ENCODE measurements around the gene KSR2. TPM values are rescaled to one million over a fixed set of nuclear protein-coding genes. Genes with fewer than 3 reads are reported as not detected.
A peak's percentile ranks its signal among the peaks of the same experiment; 100 is the strongest.

KSR2 gene
- total RNA-seq, 1 donor: under 0.01 TPM

DNA sequence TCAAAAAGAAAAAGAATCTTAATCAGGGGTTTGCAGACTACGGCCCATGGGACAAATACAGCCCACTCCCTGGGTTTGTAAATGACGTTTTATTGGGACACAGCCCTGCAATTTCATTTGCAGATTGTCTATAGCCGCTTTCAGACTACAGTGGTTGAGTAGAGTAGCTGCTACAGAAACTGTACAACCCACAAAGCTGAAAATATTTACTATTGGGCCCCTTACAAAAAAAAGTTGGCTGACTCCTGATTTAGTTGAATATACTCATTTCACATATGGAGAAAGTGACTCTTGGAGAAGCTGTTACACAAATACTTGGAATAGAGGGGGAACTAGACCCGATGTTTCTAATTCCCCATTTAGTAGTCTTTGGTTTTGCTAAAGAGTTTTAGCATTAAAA is 444.8 kb downstream of the KSR2 start:
- H3K9me3 ChIP-seq (ENCODE audit: low read depth, low read length): no peaks in the 10 kb centered on the region
- H2AFZ ChIP-seq (ENCODE audit: low read length): no peak overlapping the region
- H3K27me3 ChIP-seq (ENCODE audit: insufficient read depth, low read length): no peaks in the 10 kb centered on the region
- no peaks in the 10 kb centered on the region for H4K20me1 ChIP-seq (ENCODE audit: insufficient read depth, low read length)
- no peak overlapping the region for H3K4me2 ChIP-seq (ENCODE audit: insufficient read depth, low read length)
- DNase-seq (ENCODE audit: insufficient read length, low spot score, missing footprints): no peak
- H3K4me3 ChIP-seq (ENCODE audit: insufficient read depth, low read length): no peak overlapping the region
- TF ChIP-seq, protein P1, sequence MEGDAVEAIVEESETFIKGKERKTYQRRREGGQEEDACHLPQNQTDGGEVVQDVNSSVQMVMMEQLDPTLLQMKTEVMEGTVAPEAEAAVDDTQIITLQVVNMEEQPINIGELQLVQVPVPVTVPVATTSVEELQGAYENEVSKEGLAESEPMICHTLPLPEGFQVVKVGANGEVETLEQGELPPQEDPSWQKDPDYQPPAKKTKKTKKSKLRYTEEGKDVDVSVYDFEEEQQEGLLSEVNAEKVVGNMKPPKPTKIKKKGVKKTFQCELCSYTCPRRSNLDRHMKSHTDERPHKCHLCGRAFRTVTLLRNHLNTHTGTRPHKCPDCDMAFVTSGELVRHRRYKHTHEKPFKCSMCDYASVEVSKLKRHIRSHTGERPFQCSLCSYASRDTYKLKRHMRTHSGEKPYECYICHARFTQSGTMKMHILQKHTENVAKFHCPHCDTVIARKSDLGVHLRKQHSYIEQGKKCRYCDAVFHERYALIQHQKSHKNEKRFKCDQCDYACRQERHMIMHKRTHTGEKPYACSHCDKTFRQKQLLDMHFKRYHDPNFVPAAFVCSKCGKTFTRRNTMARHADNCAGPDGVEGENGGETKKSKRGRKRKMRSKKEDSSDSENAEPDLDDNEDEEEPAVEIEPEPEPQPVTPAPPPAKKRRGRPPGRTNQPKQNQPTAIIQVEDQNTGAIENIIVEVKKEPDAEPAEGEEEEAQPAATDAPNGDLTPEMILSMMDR (IDR thresholded peaks at IDR 0.05; ENCODE audit: extremely low read depth, low read depth, low read length): no peak
- H3K36me3 ChIP-seq (ENCODE audit: insufficient read depth, low read length): no peaks in the 10 kb centered on the region
- no peak overlapping the region for H3K27ac ChIP-seq (ENCODE audit: low read depth, low read length)
- H3K4me1 ChIP-seq (ENCODE audit: insufficient read depth, low read length): peaks cover 3% of the 10 kb centered on the region
- no peaks in the 10 kb centered on the region for H3K79me2 ChIP-seq (ENCODE audit: insufficient read depth, low read length)

DNA sequence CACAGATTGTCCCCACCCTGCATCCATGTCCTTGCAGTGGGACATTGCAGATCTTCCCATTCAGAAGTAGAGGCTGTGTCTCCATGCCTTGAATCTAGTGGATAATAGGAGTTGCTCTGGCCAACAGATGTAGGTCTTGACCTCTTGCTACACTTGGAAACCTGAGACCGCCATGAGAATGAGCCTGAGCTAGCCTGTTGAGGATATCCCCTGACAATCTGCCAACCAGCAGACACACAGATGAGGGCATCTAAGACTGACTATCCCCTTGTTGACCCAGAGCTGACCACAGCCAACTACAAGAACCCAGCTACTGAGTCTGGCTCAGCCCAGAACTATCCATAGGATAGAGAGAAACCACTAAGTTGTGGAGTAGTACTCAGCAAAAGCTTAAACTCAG is 446.2 kb downstream of the KSR2 start:
- Histone ChIP-seq H3K4me1 (ENCODE audit: insufficient read depth, low read length) (peaks cover 3% of the 10 kb centered on the region), H3K4me2 (ENCODE audit: insufficient read depth, low read length) (no peak overlapping the region), H3K79me2 (ENCODE audit: insufficient read depth, low read length) (no peaks in the 10 kb centered on the region), H3K27me3 (ENCODE audit: insufficient read depth, low read length) (no peaks in the 10 kb centered on the region), H3K9me3 (ENCODE audit: low read depth, low read length) (no peaks in the 10 kb centered on the region), H3K4me3 (ENCODE audit: insufficient read depth, low read length) (no peak overlapping the region), H2AFZ (ENCODE audit: low read length) (no peak overlapping the region), H3K27ac (ENCODE audit: low read depth, low read length) (no peak overlapping the region), H3K36me3 (ENCODE audit: insufficient read depth, low read length) (no peaks in the 10 kb centered on the region), H4K20me1 (ENCODE audit: insufficient read depth, low read length) (no peaks in the 10 kb centered on the region)
- DNase-seq (ENCODE audit: insufficient read length, low spot score, missing footprints): peak; percentile 17
- TF ChIP-seq, protein P1 (IDR thresholded peaks at IDR 0.05; ENCODE audit: extremely low read depth, low read depth, low read length): no peak

DNA sequence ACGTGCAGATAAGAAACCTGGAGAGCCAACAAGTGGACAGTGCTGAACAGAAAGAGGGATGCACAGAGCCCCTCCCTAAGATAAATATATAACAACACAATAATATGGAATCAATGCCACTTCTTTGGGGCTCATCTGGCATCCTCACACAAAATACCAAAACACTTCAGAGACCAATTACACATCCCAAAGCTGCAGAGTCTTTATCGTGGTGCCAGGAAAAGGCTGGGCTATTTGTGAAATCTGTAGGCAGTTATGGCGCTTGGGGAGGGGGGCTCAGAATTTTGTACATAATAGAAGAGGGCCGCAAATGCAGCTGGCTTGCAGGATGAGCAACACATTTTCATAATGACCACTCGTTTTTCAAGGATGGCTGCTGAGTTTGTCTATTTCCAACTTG is 446.9 kb downstream of the KSR2 start:
- no peaks in the 10 kb centered on the region for H4K20me1 ChIP-seq (ENCODE audit: insufficient read depth, low read length)
- H3K9me3 ChIP-seq (ENCODE audit: low read depth, low read length): no peaks in the 10 kb centered on the region
- no peak for DNase-seq (ENCODE audit: insufficient read length, low spot score, missing footprints)
- no peak overlapping the region for H2AFZ ChIP-seq (ENCODE audit: low read length)
- peaks cover 3% of the 10 kb centered on the region for H3K4me1 ChIP-seq (ENCODE audit: insufficient read depth, low read length)
- no peak overlapping the region for H3K27ac ChIP-seq (ENCODE audit: low read depth, low read length)
- no peak overlapping the region for H3K4me2 ChIP-seq (ENCODE audit: insufficient read depth, low read length)
- no peaks in the 10 kb centered on the region for H3K27me3 ChIP-seq (ENCODE audit: insufficient read depth, low read length)
- no peaks in the 10 kb centered on the region for H3K79me2 ChIP-seq (ENCODE audit: insufficient read depth, low read length)
- H3K4me3 ChIP-seq (ENCODE audit: insufficient read depth, low read length): no peak overlapping the region
- H3K36me3 ChIP-seq (ENCODE audit: insufficient read depth, low read length): no peaks in the 10 kb centered on the region
- TF ChIP-seq, protein P1 (IDR thresholded peaks at IDR 0.05; ENCODE audit: extremely low read depth, low read depth, low read length): no peak

GRCh38 chr12:117521346-117521745 is 447.4 kb downstream of the KSR2 start:
- Histone ChIP-seq H3K9me3 (ENCODE audit: low read depth, low read length) (no peaks in the 10 kb centered on the region), H4K20me1 (ENCODE audit: insufficient read depth, low read length) (no peaks in the 10 kb centered on the region), H2AFZ (ENCODE audit: low read length) (no peak overlapping the region), H3K4me3 (ENCODE audit: insufficient read depth, low read length) (no peak overlapping the region), H3K36me3 (ENCODE audit: insufficient read depth, low read length) (no peaks in the 10 kb centered on the region), H3K27ac (ENCODE audit: low read depth, low read length) (no peak overlapping the region), H3K79me2 (ENCODE audit: insufficient read depth, low read length) (no peaks in the 10 kb centered on the region), H3K4me1 (ENCODE audit: insufficient read depth, low read length) (peaks cover 3% of the 10 kb centered on the region), H3K27me3 (ENCODE audit: insufficient read depth, low read length) (no peaks in the 10 kb centered on the region), H3K4me2 (ENCODE audit: insufficient read depth, low read length) (no peak overlapping the region)
- DNase-seq (ENCODE audit: insufficient read length, low spot score, missing footprints): no peak
- TF ChIP-seq, protein P1 (IDR thresholded peaks at IDR 0.05; ENCODE audit: extremely low read depth, low read depth, low read length): no peak

Measured in osteoblast (primary cell).